Activated T-helper 1 cell treated with anti-CD3 and anti-CD28 coated beads, Interleukin-12 subunit alpha, Interleukin-12 subunit beta, Interleukin-2, Interleukin-4 antibody, amounts not matched to agents 30 ng/mL and 10 ng/mL and 1 ng/mL, durations not matched to agents 14 hours and 24 hours and 36 hours (primary cell): Measurements from ENCODE around the gene STK10. TPM values are rescaled to one million over a fixed set of nuclear protein-coding genes. Genes with fewer than 3 reads are reported as not detected.

Experiments used
- DNase-seq: peaks from one replicate; pipeline ENCODE4 v3.0.0; 2021; ENCODE audit warnings: low spot score
- H3K27ac Mint-ChIP-seq: one replicate; pipeline ENCODE4 v1.8.0; 2021; ENCODE audit warnings: mild to moderate bottlenecking, mixed read lengths
- H3K27me3 Mint-ChIP-seq: one replicate; pipeline ENCODE4 v1.8.0; 2022; ENCODE audit warnings: mild to moderate bottlenecking, moderate library complexity, mixed read lengths; ENCODE audit not compliant: insufficient read depth
- H3K36me3 Mint-ChIP-seq: one replicate; pipeline ENCODE4 v1.8.0; 2021; ENCODE audit warnings: low read depth, mixed read lengths
- H3K4me1 Mint-ChIP-seq: one replicate; pipeline ENCODE4 v1.8.0; 2021; ENCODE audit warnings: low read depth, mixed read lengths
- H3K4me3 Mint-ChIP-seq: one replicate; pipeline ENCODE4 v1.8.0; 2021; ENCODE audit warnings: mild to moderate bottlenecking, moderate library complexity, mixed read lengths
- H3K9me3 Mint-ChIP-seq: one replicate; pipeline ENCODE4 v1.8.0; 2021; ENCODE audit warnings: mixed read lengths
- intact Hi-C: fragments of 100-400 bp; cut with micrococcal nuclease; formaldehyde crosslinking; loops from one replicate; pipeline ENCODE4 v1.15.1; 2024
- total RNA-seq: library from RNA; stranded (reverse); gene quantifications from 2 replicates; pipeline ENCODE4 v1.2.3, GENCODE V29; 2022

The STK10 gene
- total RNA-seq, 1 donor from 2014 or later = 91.9 TPM

DNA sequence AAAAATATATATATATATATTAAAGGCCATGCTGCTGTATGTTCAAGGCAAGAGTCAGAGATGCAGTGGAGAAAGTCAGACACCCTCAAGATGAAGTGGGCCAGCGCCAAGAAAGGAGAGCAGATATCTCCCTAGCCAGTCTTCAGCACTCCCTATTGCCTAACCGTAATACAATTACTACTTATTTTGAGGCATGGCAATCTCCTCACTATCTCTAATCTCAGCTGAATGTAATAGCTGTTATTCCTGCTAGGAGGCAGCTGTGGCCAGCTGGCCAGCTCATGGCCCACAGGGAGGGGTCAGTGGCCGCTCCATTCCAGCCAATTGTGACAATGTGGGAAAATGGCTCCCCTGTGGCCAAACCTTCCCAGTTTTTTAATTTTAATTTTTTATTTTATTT lies 94.1 kb downstream of the STK10 start:
- no peak for DNase-seq
- Mint-ChIP-seq H3K4me1 (no peaks in the 10 kb centered on the region), H3K27me3 (no peaks in the 10 kb centered on the region), H3K27ac (no peak overlapping the region), H3K36me3 (peaks cover 41% of the 10 kb centered on the region), H3K4me3 (no peak overlapping the region), H3K9me3 (no peaks in the 10 kb centered on the region)
- intact Hi-C loops = no loop called here

DNA sequence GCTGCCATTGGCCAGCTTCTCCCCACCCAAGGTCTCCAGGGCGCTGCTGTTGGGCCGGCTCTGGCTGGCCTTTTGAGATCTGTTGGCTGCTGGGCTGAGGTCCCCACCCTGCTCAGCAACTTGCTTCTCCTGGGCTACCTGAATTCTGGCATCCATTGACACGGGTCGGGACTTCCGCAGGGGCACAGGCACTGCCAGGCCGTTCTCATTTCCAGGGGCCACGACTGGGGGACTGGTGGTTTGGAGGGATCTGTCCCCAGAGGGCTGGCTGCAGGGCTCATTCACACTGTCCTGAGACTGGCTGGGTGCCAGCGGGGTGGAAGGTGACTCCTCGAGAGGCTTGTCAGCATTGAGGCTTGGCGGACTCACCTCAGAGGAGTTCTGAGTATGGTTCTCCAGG lies 94.5 kb downstream of the STK10 start:
- no peak for DNase-seq
- Mint-ChIP-seq H3K36me3 (peaks cover 39% of the 10 kb centered on the region), H3K9me3 (no peaks in the 10 kb centered on the region), H3K4me3 (no peak overlapping the region), H3K4me1 (no peaks in the 10 kb centered on the region), H3K27ac (no peak overlapping the region), H3K27me3 (no peaks in the 10 kb centered on the region)
- intact Hi-C loops = no loop called here

DNA sequence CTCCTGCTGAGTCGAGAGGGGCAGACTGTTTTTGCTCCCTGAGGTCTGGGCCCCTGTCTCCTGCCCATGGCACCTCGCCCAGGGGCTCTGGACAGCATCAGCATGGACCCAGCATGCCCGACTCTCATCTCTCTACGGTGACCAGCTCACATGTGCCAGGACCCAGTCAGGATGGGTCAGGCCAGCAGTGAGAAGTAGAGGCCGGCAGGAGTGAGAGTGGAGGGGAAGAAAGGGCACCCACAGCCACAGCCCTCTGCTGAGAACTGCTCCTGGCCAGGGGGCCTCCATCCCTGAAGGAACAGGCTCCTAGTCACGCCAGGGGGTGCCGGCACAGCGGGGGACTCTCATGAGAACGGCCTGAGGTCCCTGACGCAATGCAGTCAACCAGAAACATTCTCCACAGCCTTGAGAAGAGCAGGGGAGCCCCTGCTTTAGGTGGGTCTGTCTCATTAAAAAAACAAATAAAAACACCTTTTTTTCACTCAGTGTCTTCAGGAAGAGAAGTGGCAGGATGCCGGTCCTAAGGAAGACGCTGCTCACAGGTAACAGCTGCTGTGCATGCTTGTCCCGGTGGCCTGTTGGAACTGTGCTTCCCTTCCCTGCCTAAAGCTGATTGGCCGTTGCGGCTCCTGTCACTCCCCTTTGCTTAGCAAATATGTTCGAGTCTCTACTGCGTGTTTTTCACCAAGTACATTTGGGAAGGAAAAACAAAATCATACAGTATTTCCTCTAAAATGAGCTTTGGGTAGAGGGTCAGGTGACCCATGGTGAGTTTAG lies 95.9 kb downstream of the STK10 start:
- peaks cover 29% of the 10 kb centered on the region for H3K36me3 Mint-ChIP-seq
- DNase-seq = no peak
- H3K4me1 Mint-ChIP-seq = no peaks in the 10 kb centered on the region
- no peak overlapping the region for H3K27ac Mint-ChIP-seq
- no peaks in the 10 kb centered on the region for H3K27me3 Mint-ChIP-seq
- intact Hi-C loops = no loop called here
- no peak overlapping the region for H3K4me3 Mint-ChIP-seq
- H3K9me3 Mint-ChIP-seq = no peaks in the 10 kb centered on the region

DNA sequence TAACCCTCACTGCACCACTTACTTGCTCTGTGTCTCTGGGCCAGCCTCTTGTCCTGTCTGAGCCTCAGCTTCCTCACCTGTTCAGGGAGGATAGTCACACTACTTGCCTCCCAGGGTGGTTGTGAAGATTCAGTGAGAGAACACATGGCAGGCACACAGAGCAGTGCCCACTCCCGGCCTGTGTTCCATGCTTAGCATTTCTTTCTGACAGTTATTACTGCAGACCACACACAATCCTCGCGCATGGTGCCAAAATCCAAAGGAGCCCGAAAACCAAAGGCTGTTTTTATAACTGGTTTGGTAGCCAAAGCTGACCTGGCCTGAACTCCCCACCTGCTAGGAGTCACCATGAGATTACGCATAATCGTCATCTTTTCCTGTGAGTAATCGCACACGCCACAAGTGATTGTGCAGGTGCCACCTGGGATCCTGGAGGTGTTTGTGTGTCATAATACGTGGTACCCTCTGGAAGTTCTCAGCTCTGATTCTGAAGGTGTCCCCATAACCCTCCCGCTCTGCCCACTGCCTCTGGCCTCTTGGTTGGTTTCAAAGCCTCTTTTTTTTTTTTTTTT lies 97.0 kb downstream of the STK10 start:
- Mint-ChIP-seq H3K4me3 (no peak overlapping the region), H3K27me3 (no peaks in the 10 kb centered on the region), H3K27ac (no peak overlapping the region), H3K9me3 (no peaks in the 10 kb centered on the region), H3K36me3 (peaks cover 27% of the 10 kb centered on the region), H3K4me1 (no peaks in the 10 kb centered on the region)
- no peak for DNase-seq
- intact Hi-C loops = no loop called here

DNA sequence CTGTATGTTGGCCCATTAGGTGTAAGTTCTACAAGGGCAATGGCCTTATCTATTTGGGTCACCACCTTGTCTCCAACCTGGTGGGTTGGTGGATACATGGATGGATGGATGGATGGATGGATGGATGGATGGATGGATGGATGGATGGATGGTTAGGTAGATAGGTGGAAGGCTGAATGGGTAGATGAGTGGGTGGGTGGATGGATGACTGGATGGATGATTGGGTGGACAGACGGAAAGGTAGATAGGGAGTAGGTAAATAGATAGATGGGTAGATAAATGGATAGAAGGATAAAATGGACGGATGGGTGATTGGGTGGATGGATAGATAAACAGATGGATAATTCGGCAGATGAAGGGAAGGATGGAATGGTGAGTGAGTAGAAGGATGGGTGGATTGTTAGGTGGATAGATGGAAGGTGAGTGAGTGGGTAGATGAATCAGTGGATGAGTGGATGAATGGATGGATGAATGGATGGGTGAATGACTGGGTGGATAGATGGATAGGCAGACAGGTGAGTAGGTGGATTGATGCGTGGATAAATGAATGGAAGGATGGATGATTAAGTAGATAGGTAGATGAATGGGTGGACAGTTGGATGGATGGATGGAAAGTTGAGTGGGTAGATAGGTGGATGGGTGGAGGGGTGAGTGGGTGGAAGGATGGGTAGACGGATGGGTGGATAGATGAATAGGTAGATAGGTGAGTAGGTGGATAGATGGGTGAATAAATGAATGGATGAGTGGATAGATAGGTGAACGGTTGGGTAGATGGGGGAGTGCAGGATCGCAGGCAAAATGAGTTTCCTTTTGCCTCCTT lies 98.5 kb downstream of the STK10 start:
- H3K27ac Mint-ChIP-seq = peak overlapping the region; percentile 55
- DNase-seq = no peak
- H3K27me3 Mint-ChIP-seq = no peaks in the 10 kb centered on the region
- no peaks in the 10 kb centered on the region for H3K9me3 Mint-ChIP-seq
- peaks cover 24% of the 10 kb centered on the region for H3K36me3 Mint-ChIP-seq
- H3K4me1 Mint-ChIP-seq = no peaks in the 10 kb centered on the region
- intact Hi-C loops = no loop called here
- H3K4me3 Mint-ChIP-seq = no peak overlapping the region

DNA sequence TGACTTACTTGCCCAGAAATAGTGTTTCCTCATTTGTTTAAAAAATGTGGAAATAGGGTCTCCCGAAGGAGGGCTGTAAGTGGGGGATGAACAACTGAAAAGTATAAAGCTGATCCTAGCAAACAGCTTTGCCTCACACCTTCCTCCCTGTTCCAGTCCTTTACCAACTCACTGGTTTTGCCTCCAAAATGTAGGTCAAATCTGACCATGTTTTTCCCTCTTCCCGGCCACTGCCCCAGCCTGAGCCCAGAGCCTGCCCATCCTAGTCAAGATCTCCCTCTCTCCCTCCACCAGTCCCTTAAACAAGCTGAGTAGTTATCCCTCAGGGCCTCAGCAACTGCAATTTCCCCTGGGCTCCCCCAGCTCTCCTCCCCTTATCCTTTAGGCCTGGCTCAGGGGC lies 99.2 kb downstream of the STK10 start:
- peaks cover 24% of the 10 kb centered on the region for H3K36me3 Mint-ChIP-seq
- H3K27ac Mint-ChIP-seq = peak overlapping the region; percentile 55
- intact Hi-C loops = no loop called here
- H3K4me1 Mint-ChIP-seq = no peaks in the 10 kb centered on the region
- no peak overlapping the region for H3K4me3 Mint-ChIP-seq
- no peak for DNase-seq
- no peaks in the 10 kb centered on the region for H3K27me3 Mint-ChIP-seq
- no peaks in the 10 kb centered on the region for H3K9me3 Mint-ChIP-seq

DNA sequence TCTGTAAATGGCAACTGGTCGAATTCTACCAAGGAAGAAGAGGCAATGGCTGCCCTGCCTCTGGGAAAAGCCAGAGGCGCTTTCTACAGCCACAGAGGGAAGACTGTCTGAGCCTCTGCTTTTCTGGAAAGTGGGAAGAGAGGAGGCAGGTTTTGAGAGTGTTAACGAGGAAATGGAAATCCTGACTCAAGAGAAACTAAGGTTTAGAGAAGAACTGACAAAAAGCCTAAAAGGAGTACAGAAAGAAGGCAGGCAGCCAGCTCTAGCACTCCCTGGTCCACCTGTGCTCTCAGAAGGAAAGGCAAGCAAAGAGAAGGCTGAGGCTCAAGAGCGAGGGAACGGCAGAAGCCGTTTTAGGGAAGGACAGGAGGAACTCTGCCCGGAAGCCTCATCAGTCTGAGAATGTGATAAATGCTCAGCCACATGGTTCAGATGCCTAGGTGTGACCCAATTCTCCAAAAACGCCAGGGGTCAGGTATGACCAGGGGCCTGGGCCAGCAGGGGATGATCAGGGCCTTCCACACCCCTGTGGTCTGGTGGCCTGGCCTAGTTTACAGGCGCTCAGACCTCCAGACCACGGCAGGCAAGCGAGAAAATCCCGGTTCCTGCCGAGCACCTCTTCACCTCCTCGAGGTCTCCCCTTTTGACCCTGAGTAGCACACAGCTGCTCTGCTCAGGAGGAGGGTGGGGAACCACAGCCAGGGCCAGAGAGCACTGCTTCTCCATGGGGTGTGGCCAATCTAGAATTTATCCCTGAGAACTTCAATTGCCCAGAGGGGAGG lies 101.6 kb downstream of the STK10 start:
- no peaks in the 10 kb centered on the region for H3K4me1 Mint-ChIP-seq
- no peak overlapping the region for H3K4me3 Mint-ChIP-seq
- peak overlapping the region; percentile 68 for H3K27ac Mint-ChIP-seq
- intact Hi-C loops = no loop called here
- no peak for DNase-seq
- no peaks in the 10 kb centered on the region for H3K9me3 Mint-ChIP-seq
- H3K36me3 Mint-ChIP-seq = peaks cover 34% of the 10 kb centered on the region
- H3K27me3 Mint-ChIP-seq = no peaks in the 10 kb centered on the region

DNA sequence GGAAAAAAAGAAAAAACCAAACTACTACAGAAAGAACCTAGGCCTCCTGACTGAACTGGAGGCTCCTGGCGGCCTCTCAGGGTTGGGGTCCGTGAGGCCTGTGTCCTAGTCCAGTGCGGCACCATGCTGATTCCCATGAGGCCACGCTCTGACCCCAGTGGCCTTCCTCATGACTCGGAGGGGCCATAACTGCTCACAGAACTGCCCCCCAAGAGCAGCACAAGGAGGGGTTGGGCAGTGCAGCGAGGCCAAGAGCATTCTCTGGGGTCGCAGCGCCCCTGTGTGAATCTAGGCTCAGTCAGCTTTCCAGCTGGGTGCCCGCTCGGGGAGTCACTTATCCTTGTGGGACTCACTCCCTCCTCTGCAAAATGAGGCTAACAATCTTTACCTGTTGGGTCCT lies 102.3 kb downstream of the STK10 start:
- Mint-ChIP-seq H3K4me1 (no peaks in the 10 kb centered on the region), H3K9me3 (no peaks in the 10 kb centered on the region), H3K27me3 (no peaks in the 10 kb centered on the region), H3K4me3 (no peak overlapping the region), H3K27ac (no peak overlapping the region), H3K36me3 (peaks cover 33% of the 10 kb centered on the region)
- intact Hi-C loops = no loop called here
- DNase-seq = no peak

DNA sequence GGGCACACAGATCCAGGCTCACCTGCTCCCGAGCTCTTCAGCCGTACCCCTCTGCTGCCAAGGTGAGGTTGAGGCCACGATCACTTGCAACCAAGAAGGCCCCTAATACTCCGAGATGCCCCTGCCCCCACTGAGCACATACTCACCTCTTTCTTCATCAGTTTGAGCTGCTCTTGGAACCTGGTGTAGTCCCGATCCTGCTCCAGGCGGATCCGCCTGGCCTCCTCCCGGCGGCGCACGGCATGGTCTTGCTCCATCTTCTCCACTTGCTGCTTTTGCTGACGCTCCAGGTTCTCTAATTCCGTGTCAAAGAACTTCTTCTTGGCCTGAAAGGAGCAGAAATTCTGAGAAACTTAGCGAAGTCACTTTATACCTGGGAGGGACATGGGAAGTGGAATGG lies 105.8 kb downstream of the STK10 start:
- Mint-ChIP-seq H3K4me3 (no peak overlapping the region), H3K27me3 (no peaks in the 10 kb centered on the region), H3K4me1 (peaks cover 25% of the 10 kb centered on the region), H3K9me3 (no peaks in the 10 kb centered on the region), H3K27ac (peak overlapping the region; percentile 7), H3K36me3 (peaks cover 41% of the 10 kb centered on the region)
- intact Hi-C loops = no loop called here
- DNase-seq = no peak

DNA sequence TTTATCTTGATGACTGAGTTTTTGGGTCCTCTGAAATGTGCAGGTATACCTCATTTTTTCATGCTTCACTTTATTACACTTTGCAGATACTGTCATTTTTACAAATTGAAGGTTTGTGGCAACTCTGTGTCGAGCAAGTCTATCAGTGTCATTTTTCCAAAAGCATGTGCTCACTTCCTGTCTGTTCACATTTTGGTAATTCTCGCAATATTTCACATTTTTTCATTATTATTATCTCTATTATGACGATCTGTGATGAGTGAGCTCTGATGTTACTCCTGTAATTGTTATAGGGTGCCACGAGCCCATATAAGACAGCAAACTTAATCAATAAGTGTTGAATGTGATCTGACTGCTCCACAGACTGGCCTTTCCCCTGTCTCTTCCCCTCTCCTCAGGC lies 108.1 kb downstream of the STK10 start:
- intact Hi-C loops = no loop called here
- no peaks in the 10 kb centered on the region for H3K9me3 Mint-ChIP-seq

DNA sequence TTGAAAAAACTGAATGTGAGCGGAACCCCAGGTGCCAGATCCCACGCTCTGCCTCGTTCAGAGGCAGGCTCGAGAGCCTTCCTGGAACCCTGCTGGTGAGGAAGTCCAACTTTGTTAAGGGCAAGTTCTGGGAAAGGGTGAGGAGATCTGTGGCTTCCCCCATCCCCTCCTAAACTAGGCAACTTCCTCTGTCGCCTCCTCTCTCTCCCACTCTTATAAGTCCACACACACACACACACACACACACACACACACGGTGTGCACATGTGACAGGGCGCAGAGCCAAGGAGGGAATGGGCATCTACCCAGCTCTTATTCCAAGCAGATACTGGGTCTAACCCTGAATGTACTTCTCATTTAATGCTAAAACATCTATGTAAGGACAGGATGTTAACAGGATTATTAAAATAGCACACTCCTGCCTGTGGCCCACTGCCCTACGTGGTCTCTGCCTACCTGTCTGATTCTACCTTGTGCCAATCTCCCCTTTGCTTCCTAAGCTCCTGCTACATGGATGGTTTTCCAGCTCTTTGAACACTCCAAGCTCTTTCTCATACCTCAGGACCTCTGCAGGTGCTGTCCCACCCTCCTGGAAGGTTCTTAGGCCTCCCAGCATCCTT lies 109.2 kb downstream of the STK10 start:
- H3K27ac Mint-ChIP-seq = peak overlapping the region; percentile 71
- peak overlapping the region; percentile 58 for H3K4me3 Mint-ChIP-seq
- DNase-seq = no peak
- peaks cover 29% of the 10 kb centered on the region for H3K4me1 Mint-ChIP-seq
- no peaks in the 10 kb centered on the region for H3K9me3 Mint-ChIP-seq
- intact Hi-C loops = no loop called here
- H3K36me3 Mint-ChIP-seq = peaks cover 59% of the 10 kb centered on the region
- no peaks in the 10 kb centered on the region for H3K27me3 Mint-ChIP-seq

More for the DNA sequence above, 108.1 kb downstream of the STK10 start:
- H3K4me3 Mint-ChIP-seq = no peak overlapping the region
- no peaks in the 10 kb centered on the region for H3K27me3 Mint-ChIP-seq
- H3K4me1 Mint-ChIP-seq = peaks cover 25% of the 10 kb centered on the region
- peak overlapping the region; percentile 64 for H3K27ac Mint-ChIP-seq
- peaks cover 51% of the 10 kb centered on the region for H3K36me3 Mint-ChIP-seq
- DNase-seq = no peak

DNA sequence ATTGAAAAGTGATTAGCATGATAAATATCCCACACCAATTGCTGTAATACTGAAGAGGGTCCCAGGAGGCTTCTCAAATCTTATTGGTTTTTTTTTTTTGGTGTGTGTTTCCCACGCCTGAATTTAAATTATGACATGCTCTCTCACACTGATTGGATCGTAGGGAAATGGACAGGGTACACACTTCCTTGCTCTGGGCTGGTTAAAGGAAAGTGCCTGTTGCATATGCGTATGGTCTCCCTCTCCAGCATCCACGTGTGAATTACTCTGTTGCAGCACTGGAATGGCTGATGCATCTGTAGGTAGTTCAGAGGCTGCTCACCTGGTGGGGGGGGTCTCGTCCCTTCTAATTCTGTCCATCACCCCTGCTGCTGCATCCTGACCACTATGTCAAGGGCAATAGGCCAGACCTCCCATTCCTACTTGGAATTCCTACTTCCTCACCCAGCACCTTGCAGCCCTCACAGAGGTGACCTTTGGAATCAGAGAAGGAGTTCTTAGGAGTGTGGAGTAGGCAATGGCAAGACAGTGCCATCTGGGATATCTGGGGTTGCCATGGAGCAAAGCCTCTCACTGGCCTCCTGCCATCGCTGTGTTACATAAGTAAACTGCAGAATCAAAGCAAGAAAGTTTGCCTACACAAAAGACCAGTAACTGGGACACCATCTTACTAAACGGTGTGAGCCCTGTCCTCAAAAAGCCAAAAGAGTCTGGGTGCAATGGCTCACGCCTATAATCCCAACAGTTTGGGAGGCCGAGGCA lies 110.2 kb downstream of the STK10 start:
- no peaks in the 10 kb centered on the region for H3K9me3 Mint-ChIP-seq
- peaks cover 56% of the 10 kb centered on the region for H3K36me3 Mint-ChIP-seq
- no peak overlapping the region for H3K27ac Mint-ChIP-seq

More for the DNA sequence above, 110.2 kb downstream of the STK10 start:
- peaks cover 29% of the 10 kb centered on the region for H3K4me1 Mint-ChIP-seq
- DNase-seq = no peak
- no peak overlapping the region for H3K4me3 Mint-ChIP-seq
- intact Hi-C loops = no loop called here
- H3K27me3 Mint-ChIP-seq = no peaks in the 10 kb centered on the region
